Activated CD4-positive, alpha-beta T cell treated with anti-CD3 and anti-CD28 coated beads, Interleukin-2, Interleukin-4, amounts not matched to agents 100 ng/mL and 50 ng/mL, durations not matched to agents 16 hours and 8 hours (primary cell): Measurements from ENCODE around the gene RAD51B.
A peak's percentile ranks its signal among the peaks of the same experiment; 100 is the strongest.
"Not testable (repeated sequence)": the region's sequence is repeated elsewhere in the genome, so short reads cannot be mapped to it uniquely, and the experiment has no call there.

Experiments
- DNase-seq: peaks from one replicate; pipeline ENCODE4 v3.0.0-alpha.2; 2020; ENCODE audit warnings: low spot score

Gene RAD51B

GRCh38 chr14:68685419-68686204 lies 866.0 kb downstream of the RAD51B start:
- peak; percentile 79 for DNase-seq

DNA sequence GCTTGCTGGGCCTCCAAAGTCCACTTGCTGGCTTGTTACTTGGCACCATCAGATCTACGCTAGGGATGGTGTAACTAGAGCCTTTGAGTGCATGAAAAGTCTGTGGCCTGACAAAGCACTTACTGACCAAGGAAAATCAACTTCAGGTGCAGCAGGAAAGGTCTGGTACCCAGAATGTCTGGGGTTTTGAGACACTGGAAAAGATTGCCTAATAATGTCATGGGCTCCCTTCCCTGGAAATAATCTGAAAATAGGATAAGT lies 866.6 kb downstream of the RAD51B start:
- no peak for DNase-seq

- no peak for DNase-seq
Measured at GRCh38 chr14:68686724-68687123, 867.1 kb downstream of the RAD51B start.

- no peak for DNase-seq
Measured at GRCh38 chr14:68687746-68688145, 868.2 kb downstream of the RAD51B start.

GRCh38 chr14:68688872-68689371 lies 869.3 kb downstream of the RAD51B start:
- no peak for DNase-seq

GRCh38 chr14:68689511-68689910 lies 869.9 kb downstream of the RAD51B start:
- no peak for DNase-seq

GRCh38 chr14:68690089-68690958 lies 870.7 kb downstream of the RAD51B start:
- DNase-seq, result no peak

- DNase-seq, result no peak
Measured at GRCh38 chr14:68691031-68691791, 871.6 kb downstream of the RAD51B start.

DNA sequence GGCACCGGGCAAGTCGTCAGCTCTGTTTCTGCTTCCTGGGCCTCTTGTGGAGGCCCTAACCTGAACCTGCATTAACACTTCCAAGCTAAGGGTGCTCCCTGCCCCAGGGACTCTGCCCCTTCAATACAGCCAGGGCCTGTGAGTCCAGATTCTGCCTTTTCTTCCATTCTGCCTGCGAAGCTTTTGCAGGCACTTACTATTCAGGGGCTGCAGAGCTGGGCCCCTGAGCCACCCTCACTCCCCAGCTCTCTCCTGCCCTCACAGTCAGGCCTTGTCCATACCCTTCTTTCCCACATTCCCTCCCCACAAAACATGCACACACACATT lies 872.2 kb downstream of the RAD51B start:
- DNase-seq, result no peak

GRCh38 chr14:68692216-68692615 lies 872.6 kb downstream of the RAD51B start:
- DNase-seq, result no peak

DNA sequence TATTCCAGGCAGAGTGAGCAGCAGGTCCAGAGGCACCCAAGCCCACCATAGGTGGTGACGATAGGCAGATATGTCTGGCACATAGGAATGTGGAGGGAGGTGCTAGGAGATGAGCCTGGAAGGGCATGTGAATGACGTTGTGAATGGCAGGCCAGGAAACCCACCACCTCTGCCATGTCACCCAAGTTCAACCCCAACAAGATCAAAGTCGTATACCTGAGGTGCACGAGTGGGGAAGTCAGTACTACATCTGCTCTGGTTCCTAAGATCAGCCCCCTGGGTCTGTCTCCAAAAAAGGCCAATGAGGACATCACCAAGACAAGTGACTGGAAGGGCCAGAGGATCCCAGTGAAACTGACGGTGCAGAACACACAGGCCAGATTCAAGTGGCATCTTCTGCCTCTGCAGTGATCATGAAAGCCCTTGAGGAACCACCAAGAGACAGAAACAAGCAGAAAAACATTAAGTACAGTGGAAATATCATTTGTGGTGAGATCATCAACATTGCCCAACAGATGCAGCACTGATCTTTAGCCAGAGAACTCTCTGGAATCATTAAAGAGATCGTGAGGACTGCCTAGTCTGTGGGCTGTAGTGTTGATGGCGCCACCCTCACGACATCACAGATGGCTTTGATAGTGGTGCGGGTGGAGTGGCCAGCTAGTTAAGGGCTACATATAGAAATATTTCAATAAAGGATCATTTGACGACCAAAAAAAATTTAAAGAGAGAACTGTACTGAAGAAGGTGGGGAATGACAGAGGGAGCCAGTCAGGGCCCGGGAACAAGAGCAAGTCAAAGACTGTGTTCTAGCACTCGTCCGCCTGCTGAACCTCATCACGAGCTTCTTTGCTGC lies 873.6 kb downstream of the RAD51B start:
- DNase-seq, result no peak

- no peak for DNase-seq
Measured at GRCh38 chr14:68693926-68694325, 874.3 kb downstream of the RAD51B start.

DNA sequence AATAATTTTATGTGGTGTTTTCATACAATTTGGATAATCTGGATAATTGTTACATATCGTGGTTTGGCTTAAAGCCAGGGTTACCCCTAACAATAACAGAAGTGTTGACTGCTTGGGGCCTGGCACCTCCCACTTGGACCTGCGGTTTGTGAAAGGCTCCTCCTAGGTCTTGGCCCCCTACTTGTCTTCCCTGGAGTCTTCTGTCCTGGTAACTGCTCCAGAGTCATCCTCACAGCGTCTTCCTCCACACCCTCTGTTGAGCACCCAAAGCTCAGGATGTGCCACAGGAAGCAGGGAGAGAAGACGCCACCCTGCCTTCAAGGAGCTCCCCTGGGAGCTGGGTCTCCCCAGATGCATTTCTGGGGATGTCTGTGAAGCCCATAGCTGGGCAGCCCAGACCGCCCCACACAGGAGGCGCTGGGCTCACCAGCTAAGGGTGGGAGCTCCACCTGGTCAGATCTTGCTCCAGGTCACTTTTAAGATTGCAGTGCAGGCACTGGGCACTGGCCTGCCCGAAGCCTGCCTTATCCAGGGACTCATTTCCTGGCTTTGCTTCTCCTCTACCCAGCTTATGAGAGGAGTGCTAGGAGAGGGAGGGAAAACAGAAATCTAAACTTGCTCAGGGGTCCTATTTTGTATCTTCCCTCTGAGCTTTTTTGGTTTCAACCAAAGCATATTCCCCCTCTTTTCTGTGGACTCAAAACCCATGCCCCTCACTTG lies 875.1 kb downstream of the RAD51B start:
- no peak for DNase-seq

DNA sequence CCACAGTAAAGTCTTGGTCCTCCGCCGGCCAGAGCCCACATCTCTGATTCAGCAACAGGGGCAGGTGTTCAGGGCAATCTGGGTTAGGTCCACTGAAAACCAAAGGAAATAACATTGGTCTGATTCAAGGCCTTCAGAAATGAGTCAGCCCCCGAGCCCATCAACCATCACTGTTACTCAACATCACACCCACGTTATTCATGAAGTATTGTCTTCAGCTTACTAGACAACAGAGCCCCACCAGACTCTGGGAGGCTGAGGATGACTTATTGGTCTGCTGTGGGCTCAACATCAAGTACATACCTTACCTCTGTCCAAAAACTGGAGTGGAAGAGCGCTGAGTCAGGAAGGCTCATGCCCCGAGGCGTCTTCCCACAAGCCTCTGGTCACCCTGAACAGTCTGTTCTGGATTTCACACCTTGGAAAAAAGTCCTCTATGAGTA lies 875.8 kb downstream of the RAD51B start:
- peak; percentile 68 for DNase-seq

DNA sequence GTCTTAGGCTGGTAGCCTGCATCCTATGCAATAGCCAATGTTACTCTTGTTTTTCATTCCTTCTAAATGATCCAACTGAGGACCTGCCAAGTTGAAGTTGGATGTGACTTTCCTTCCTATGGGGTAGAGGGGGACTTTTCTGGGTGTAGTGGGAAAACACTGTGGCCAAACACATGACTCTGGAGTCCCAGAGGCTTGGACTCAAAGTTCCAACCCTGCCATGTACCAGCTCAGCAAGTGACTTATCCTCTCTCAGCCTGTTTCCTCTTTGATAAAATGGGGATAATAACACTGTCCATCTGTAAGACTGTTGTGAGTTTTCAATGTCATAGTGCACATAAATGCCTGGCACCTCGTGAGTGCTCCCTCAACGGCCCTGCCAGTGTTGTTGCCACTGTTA lies 876.3 kb downstream of the RAD51B start:
- no peak for DNase-seq

GRCh38 chr14:68696266-68696665 lies 876.7 kb downstream of the RAD51B start:
- no peak for DNase-seq

DNA sequence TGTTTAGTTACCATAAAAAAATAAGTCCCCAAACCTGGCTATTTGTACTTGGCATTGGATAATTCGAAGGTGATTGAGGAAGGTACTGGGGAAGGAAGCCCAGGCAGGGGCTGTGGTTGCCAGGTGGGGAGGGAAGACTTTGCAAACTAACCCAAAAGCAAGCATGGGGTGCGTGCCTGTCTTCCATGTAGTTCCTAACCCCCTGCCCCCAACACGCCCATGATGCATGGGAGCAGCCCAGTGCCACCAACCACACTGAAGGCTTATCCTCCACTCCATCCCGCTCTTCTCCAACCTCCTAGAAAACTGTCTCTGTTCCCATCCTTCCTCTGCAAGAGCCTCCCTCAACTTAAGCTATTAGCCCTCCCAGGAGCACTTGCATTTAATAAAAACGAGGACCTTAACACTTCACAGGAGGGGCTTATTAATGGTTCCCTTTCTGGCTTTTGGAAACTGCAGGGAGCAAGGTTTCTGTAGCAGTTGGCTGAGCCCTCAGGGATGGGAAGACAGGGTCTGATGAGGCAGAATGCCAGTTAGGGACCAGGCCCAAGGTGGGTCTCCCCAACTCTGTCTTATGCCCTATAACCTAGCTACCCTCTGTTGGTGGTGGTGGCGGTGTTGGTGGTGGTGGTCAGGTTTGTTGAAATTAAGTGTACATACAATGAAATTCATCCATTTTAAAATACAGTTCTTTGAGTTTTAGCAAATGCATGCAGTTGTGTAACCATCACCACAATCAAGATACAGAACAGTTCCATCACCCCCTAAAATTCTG lies 877.3 kb downstream of the RAD51B start:
- DNase-seq, result no peak

- DNase-seq, result not testable (repeated sequence)
Measured at GRCh38 chr14:68698773-68699172, 879.2 kb downstream of the RAD51B start.

GRCh38 chr14:68701001-68701741 lies 881.6 kb downstream of the RAD51B start:
- DNase-seq, result no peak

DNA sequence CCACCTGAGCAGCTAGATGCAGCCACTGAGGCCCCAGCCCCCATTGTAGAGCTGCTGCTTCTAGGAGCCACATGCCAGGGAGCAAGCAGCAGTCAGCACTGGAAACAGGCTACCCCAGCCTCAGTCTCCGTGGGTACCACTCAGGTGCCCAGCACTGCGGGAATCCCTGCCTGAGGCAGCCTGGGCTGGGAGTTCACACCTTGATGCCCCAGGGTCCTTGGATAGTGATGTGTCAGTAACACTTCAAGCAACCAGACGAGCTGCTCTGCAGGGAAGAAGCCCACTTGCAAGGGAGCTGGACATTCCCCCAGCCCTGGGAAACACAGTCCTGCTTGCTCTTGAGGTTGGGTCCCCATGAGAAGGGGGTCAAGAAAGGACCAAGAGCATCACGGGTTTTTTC lies 882.6 kb downstream of the RAD51B start:
- no peak for DNase-seq
